Suppressor macrophage (primary cell): Measurements from ENCODE around the gene P2RY4.
"Not testable (repeated sequence)": the region's sequence is repeated elsewhere in the genome, so short reads cannot be mapped to it uniquely, and the experiment has no call there.

Source experiments
- DNase-seq, 4 experiments: peaks; one replicate each; pipeline ENCODE4 v3.0.0-alpha.2; 2020 to 2022
- total RNA-seq, 17 experiments: gene quantifications; one replicate each; lab custom pipeline; 2026; ENCODE audit warnings: mixed read lengths in 6 of 17, inconsistent platforms in 3 of 17; lab: John Stamatoyannopoulos, UW

The P2RY4 gene
- 0 to 0.33 (median 0.07) reads per million in 17 experiments for total RNA-seq

DNA sequence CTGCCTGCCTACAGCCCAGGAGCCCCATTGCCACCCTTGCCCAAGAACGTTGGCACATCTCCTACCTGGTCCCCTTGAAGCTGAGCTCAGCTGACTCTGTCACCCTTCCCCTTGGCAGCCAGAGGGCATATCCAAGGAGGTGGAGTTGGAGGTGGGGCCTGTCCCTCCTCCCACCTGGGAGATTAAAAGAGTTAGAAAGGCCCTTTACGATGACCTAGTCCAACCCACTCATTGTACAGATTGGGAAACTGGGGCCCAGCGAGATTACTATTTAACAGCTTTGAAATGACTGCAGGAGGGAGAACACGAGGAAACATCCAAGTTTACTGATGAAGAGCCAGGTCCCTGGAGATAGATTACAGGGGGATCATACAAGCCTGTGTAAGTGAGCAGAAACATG lies at the start of gene P2RY4:
P2RY4 (minus strand) TSS at position 101 of the 400 bp plus-strand sequence. CDS start 580 bp downstream, outside the sequence.
- DNase-seq: no peak

DNA sequence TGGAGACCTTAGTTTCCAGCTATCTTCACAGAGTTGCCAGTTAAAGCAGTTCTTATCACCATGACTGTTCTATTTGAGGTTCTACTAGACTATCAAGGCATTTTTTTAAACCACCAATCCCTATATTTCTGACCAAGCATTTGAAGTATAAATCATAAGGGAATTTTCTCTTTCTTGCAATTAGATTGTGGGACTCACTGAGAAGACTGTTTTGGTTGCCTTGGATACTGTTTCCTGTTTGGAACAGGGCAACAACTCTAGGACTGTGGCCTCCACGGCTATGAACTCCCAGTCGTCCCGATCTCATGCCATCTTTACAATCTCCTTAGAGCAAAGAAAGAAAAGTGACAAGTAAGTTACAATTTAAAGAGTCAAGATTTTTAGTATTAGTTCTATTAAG lies 41.7 kb upstream of the P2RY4 start:
- no peak for DNase-seq

DNA sequence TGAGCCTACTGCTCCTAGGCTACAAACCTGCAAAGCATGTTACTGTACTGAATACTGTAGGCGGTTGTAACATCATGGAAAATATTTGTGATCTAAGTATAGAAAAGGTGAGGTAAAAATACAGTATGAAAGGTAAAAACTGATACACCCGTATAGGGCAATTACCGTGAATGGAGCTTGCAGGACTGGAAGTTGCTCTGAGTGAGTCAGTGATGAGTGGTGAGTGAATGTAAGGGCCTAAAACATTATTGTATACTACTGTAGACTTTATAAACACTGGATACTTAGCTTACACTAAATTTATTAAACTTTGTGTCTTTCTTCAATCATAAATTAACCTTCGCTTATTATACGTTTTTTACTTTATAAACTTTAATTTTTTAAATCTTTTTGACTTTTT lies 33.6 kb upstream of the P2RY4 start:
- DNase-seq: no peak

DNA sequence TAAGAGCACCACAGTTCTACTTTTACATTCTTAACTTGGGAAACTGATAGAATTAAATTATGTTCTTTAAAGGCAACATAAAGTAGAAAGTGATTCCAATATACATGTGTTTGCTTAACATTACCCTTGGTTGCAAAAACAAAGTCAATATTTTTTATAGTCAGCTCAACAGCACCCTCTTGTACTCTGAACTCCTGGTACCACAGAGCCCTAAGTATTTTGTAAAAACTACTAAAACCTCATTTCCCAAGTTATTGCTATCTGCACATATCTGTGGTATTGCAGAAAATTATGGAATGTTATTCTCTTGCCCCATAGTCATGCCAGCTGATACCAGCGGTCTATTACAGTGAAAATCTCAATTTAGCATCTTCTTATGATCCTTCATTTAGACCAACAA lies 32.8 kb upstream of the P2RY4 start:
- DNase-seq: no peak

DNA sequence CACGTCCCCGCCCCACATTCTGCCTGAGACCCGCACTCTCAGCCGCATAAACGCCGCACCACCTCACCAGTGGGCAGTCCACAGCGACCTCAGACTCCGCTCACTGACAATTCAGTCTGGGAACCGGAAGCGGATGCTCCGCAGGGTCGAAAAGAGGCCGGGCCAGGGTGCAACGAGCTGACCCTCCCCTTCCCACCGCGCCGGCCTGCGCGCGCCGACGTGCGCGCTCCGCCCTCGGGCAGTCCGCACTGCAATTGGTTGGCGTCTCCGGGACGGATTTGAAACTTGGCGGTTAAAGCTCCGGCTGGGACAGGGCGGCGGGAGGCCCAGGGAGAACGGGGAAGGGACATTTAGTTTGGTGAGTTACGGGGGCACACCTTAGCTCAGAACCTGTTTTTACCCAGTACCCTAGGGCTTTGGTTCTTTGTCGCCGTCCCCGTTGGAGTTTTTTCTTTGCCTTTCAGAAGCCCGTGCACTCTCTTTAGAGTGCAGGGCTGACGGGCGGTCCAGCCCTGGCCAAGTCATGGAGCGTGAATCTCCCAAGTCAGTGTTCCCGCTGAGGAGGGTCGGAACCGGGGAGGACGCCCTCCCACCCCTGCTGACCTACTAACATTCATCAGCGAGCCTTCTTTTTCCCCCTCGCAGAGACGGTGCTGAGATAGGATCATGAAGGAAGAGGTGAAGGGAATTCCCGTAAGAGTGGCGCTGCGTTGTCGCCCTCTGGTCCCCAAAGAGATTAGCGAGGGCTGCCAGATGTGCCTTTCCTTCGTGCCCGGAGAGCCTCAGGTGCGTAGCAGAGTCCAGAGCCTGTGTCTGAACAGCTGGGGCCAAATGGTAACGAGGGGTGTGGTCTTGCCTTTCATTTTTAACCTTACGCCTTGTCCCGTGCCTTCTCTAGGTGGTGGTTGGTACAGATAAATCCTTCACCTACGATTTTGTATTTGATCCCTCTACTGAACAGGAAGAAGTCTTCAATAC lies 30.1 kb upstream of the P2RY4 start, which contains the start of the genes KIF4A and PDZD11:
KIF4A (plus strand) TSS at position 312 of the 978 bp plus-strand sequence; CDS start at position 667, 355 bp downstream.
PDZD11 (minus strand) TSS at position 135 of the 978 bp plus-strand sequence. CDS start 586 bp downstream, outside the sequence.
- peak; percentile 86 to 93 (median 90) for DNase-seq

DNA sequence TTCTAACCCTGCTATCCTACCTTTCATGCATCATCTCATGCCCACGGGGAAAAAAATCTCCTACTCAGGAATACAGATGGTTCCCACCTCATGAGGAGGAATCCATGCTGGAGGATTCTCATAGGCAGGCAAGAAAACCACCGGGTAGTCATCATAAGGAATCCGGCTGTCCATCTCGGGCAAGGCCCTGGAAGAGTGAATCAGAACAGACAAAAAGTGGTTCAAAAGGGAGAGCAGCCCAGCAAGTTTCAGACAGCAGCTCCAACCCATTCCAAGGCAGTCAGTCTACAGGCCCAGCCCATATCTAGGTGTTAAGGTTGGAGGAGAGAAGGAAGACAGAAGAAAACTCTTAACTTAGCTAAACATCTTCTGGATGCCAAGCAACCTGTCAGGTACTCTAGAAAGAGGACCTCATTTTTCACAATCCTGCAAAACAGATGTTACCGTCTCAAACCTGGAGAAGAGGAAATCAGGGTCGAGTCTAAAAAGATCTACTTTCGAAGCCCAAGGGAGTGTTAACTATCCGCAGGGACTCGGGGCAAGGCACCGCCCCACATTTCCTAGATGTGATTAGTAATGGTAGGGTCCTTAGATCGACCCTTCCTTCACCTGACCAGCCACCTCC lies 29.3 kb upstream of the P2RY4 start:
- DNase-seq: no peak

DNA sequence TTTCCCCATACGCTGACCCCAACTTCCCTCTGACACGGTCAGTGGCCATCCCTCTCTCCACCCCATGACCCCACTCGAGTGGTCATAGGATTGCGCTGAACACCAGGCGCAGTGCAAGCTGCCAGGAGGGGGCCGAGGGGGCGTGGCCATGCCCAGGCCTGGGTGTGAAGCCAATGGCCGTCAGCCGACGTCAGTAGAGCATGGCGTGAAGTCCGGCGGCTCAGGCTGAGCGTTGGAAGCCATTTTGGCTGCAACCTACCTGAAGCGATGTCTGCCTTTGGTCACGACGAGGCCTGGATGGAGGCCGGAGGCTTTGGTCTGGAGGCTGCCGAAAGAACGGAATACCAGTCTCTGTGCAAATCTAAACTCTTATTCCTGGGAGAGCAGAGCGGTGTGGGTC lies 21.9 kb upstream of the P2RY4 start, which contains the start of gene RAB41:
RAB41 (plus strand) TSS at position 222 of the 400 bp plus-strand sequence; CDS start at position 268, 46 bp downstream.
- DNase-seq: no peak

DNA sequence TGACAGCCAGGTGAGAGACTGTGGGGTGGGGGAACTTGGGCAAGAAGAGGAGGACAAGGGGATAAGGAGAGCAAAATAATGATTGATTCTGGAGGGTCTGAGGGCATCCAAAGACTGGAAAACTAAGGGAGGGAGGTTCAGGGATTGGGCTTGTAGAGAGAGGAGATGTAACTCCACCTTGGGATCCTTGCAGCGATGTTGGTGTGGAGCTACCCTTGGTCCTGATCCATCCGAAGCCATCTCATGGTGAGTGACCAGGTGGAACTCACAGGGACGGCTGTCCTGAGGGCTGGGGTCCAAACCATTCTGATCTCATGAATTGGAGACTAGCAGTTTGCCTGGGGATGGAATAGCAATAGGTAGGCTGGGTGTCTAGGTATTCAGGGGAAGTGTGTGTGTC lies 20.6 kb upstream of the P2RY4 start:
- DNase-seq: no peak

DNA sequence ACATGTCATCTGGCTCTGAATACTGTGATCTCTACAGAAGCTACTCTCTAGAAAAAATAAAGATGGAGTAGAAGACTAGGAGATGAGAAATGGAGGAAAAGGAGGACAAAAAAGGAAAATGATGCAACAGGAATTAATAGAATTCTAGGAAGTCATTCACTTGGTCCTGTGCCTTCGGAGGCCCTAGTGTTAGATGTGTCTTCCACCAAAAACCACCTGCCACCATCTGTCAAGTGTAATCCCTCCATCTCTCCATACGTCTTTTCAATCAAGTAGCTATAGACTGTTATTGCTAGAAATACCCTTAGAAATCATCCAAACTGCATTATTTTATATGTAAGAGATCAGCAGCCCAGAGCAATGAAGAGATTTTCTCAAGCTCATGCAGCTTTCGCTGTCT lies 19.1 kb upstream of the P2RY4 start:
- DNase-seq: no peak

DNA sequence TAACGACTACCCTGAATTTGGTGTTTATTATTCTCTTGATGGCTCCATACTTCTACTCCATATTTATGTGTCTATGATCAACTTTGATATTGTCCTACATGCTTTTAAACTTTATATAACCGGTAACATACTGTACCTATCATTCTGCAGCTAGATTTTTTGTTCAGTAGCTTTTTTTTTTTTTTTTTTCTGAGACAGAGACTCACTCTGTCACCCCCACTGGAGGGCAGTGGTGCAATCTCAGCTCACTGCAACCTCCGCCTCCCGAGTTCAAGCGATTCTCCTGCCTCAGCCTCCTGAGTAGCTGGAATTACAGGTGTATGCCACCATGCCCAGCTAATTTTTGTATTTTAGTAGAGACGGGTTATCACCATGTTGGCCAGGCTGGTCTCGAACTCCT lies 14.0 kb upstream of the P2RY4 start:
- not testable (repeated sequence) for DNase-seq

DNA sequence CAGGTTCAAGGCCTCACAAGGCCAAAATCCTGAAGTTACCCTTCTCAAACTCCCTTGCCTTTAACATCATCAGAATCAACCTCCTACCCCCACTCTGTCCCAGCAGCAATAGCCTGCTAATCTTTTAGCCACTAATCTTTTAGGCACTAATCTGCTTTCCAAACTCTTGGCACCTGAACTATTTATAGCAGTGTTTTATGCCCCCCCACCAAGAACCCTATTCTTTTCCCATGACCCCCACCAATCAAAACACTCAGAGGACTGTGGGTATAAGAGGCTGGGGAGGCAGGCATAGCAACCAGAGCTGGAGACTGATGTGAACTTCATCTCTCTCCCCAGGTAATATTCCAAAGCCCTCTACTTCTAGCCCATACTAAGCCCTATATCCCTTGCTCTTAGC lies 8.0 kb upstream of the P2RY4 start, which contains the start of gene ARR3:
ARR3 (plus strand) TSS at position 301 of the 400 bp plus-strand sequence. CDS start 1,052 bp downstream, outside the sequence.
- DNase-seq: no peak

DNA sequence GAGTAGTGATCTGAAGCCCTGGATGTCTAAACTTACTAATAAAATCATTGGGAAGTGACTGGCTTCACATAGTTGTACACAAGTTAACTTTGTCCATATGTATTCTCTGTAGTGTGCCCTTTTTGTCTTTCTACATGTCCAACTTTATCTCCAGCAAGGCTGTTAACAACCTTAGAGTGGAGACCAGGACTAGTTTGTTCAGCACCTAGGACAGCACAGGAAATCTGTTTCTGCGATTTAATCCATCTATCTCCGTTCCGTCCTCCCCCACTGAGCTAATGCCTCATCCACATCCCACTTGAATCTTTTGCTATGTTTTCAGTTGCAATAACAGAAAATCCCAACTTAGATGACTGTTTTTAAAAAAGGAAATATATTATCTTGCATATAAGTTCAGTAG lies 4.8 kb upstream of the P2RY4 start:
- no peak for DNase-seq

DNA sequence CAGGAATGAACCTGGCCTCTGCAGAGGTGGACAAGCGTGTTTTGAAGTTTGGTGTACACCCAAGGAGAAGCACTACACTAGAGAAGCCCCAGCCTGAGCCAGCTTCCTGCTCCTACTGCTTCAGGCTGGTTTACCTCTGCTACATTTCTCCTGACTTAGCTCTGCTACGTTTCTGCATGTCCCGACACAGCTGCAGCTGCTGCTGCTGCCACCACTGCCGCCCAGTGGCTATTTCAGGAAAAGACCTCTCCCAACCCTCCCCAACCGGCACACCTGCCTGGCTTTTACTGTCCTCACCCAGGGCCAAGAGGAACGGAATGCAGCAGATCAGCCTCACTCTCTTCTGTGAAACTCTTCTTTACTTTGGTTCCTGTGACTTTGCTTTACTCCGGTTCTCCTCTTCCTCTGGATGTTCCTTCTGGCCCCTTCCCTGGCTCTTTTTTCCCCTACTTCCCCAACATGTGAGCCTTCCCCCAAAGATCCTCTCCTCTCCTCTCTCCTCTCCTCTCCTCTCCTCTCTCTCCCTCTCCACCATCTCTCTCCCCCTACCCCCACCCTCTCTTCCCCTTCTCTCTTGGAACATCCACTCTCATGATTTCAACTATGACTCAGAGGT lies 3.1 kb upstream of the P2RY4 start:
- DNase-seq: peak in 2 of 4 experiments; percentile 13 to 24

DNA sequence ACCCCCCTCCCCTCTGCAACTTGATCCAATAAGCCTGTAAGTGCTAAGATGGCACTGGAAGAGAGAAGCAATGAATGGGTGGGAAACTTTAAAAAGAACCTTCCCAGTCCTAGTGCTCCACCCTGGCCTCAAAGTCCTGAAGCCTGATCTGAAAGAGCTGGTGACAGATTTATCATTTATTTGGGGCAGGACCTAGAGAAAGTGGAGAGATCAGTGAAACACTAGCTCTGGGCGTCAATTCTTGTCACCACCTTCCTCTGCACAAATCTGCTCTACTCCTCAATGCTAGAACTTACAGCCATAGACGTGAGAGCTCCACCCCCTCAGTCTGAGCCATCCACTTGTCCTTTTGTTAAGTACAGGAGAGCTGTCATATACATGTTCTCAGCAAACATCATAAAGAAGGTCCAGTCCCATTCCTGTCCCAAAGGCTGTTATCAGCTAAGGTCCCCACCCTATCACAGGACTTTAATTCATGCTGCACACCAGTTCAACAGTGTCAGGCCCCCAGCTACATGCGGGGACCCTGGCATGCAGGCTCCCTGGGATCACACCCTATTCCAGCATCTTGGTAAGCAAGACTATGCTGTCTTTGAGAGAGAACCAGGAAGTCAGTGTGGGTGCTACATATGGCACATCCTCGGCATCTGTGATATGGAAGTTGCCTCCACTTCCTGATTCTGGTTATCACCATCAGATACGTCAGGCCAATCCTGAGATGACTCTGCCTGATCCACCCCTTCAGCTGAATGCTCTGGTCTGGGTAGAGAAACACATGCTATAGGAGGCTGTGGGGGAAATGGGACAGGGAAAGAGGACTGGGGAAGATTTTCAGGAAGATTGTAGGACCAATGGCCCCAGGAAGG lies 2.3 kb downstream of the P2RY4 start:
- peak in 1 of 4 experiments; percentile 2 for DNase-seq

DNA sequence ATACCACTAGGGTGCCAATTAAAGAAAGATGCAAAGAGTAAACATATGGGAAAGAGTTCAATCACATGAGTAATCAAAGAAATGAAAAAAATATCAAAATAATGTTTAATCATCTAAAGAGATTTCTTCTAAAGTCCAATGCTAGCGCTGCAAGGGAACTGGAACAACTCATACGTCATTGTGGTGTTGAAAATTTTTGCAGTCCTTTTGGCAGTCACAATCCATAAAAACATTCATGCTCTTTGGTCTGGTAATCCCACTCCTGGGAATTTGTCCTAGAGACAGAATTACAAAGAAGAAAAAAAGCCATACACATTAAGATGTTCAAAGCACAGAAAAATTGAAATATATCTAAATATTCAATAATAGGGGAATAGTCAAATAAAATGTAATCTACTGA lies 4.6 kb downstream of the P2RY4 start:
- DNase-seq: no peak

DNA sequence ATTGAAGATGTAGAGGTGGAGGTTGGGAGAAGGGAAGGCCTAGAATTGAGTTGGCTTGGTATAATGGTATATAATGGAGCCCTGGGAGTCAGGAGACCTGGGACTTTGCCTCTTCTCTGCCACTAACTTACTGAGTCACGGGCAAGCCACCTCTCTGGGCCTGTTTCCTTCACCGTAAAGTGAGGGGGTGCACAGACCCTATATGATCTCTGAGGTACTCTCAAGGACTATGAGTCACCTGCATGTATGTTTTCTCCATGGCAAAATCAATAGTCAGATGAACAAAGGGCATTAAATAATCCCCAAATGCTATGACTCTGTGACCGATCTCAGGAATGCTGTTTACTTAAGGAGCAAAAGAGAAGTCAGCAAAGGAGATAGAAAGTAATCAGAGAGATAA lies 5.1 kb downstream of the P2RY4 start:
- DNase-seq: no peak

DNA sequence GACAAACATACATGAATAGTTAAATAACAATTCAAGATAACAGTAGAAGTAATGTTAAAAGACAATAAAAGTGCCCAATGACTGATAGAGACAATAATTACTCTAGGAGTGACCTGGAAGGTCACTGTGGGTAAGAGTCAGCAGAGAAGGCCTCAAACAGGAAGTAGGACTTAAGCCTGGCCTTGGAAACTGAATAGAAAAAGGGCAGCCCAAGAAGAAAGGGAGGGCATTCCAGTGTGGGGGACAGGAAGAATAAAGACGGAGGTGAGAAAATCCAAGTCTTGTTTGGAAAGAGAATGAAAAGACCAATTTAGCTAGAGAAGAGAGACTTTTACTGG lies 6.0 kb downstream of the P2RY4 start:
- DNase-seq: no peak

DNA sequence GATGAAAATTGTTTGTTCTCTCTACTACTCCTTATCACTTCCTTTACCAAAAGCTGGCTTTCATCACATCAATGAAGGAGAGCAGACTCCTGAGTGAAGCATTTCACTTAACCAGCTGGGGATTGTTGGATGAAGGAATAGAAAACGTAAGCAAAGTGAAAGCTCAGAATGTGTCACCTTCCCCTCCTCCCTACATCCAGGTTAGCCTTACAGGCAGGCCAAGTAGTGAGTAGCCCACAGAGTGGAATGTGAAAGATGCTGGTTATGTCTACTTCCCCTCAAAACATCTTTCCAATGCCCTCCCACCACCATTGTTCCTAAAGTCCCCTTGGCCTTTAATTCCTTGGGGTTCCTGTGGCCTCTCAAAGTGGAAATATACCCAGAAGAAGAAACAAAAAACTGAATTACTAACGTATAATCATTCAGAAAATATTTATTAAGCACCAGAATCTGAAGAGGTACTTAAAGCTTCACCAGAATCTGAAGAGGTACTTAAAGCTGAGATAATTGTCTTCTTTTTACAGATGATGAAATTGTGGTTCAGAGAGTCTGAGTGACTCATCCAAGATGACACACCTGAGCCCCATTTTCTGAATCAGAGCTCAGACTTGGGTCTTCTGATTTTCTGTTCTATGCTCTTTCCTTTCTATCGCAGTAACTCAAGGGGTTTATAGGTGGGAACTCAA lies 6.5 kb downstream of the P2RY4 start:
- no peak for DNase-seq

DNA sequence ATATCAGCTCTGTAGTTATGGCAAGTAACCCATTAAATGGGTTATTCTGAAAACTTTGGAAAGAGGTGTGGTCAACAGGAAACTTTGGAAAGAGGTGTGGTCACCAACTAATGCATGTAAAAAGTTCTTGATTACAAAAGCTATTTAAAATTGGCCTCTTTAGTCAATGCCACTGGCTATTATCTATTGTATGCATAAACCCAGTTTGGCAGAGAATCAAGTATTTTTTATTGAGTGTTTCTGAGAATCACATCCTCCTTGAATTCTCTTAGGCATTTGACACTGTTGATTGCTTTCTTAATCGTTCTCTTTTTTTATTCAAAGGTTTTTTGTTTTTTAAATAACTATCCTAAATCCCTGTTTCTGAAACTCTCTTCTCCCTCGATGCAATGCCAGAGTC lies 7.5 kb downstream of the P2RY4 start:
- no peak for DNase-seq

DNA sequence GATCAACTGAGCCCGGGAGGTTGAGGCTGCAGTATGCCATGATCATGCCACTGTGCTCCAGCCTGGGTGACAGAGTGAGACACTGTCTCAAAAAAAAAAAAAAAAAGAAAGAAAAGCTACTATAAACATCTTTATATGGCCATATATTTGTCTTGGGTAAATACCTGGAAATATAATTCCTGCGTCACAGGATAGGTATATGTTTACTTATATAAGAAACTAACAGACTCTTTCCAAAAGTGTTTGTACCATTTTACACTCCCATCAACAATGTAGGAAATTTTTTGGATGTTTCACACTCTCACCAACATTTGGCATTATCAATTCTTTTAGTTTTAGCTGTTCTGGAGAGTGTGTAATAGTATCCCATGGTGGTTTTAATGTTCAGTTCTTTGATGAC lies 12.8 kb downstream of the P2RY4 start:
- no peak for DNase-seq

DNA sequence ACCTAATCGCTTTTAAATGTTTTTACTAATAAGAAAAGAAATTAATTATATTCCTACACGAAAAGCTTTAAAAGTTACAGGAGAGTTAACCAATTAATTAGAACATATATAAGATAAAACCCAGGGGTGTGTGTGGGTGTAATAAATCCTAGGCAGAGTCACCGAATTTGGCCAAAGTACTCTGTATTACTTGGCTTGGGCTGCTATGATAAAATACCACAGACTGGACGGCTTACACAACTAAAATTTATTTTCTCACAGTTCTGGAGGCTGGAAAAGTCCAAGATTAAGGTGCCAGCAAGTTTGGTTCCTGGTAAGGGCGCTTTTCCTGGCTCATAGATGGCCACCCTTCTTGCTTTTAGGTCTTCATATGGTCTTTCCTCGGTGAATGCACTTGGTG lies 15.1 kb downstream of the P2RY4 start:
- no peak for DNase-seq
